ENCODE data around the gene CACNB3.
A peak's percentile ranks its signal among the peaks of the same experiment; 100 is the strongest.

CACNB3 gene

GRCh38 chr12:48796976-48797375 is 21.3 kb upstream of the CACNB3 start:
- in situ Hi-C loops (cut with MboI; ENCODE audit: low sequenced_read_pairs): loop anchor here (5.0 to 10.0 kb wide), 2 partner anchors 45 to 252 kb away; no protein-coding TSS in a partner anchor
- Histone ChIP-seq H3K9me3 (no peaks in the 10 kb centered on the region), H3K4me3 (no peak overlapping the region), H3K36me3 (replicated peaks) (no peaks in the 10 kb centered on the region), H3K27me3 (ENCODE audit: low read depth) (no peaks in the 10 kb centered on the region), H3K4me1 (peaks cover 11% of the 10 kb centered on the region)
- DNase-seq (ENCODE audit: low spot score in 2 of 2): no peak

GRCh38 chr12:48800457-48800856 is 17.8 kb upstream of the CACNB3 start:
- H3K36me3 ChIP-seq (replicated peaks): no peaks in the 10 kb centered on the region
- no peak overlapping the region for H3K4me3 ChIP-seq
- H3K9me3 ChIP-seq: no peaks in the 10 kb centered on the region
- in situ Hi-C loops (cut with MboI; ENCODE audit: low sequenced_read_pairs): no loop called here
- no peaks in the 10 kb centered on the region for H3K27me3 ChIP-seq (ENCODE audit: low read depth)
- no peak for DNase-seq (ENCODE audit: low spot score in 2 of 2)
- H3K4me1 ChIP-seq: peaks cover 3% of the 10 kb centered on the region; the same call in 1 of the 2 replicates

- H3K36me3 ChIP-seq (replicated peaks): no peaks in the 10 kb centered on the region
- H3K4me3 ChIP-seq: no peak overlapping the region
- H3K4me1 ChIP-seq: no peaks in the 10 kb centered on the region
- no peaks in the 10 kb centered on the region for H3K9me3 ChIP-seq
- in situ Hi-C loops (cut with MboI; ENCODE audit: low sequenced_read_pairs): no loop called here
- H3K27me3 ChIP-seq (ENCODE audit: low read depth): no peaks in the 10 kb centered on the region
- DNase-seq (ENCODE audit: low spot score in 2 of 2): no peak
Measured at GRCh38 chr12:48800971-48801370, 17.3 kb upstream of the CACNB3 start.

- H3K27me3 ChIP-seq (ENCODE audit: low read depth): no peaks in the 10 kb centered on the region
- in situ Hi-C loops (cut with MboI; ENCODE audit: low sequenced_read_pairs): no loop called here
- no peak overlapping the region for H3K4me3 ChIP-seq
- no peaks in the 10 kb centered on the region for H3K36me3 ChIP-seq (replicated peaks)
- H3K4me1 ChIP-seq: no peaks in the 10 kb centered on the region
- H3K9me3 ChIP-seq: no peaks in the 10 kb centered on the region
- no peak for DNase-seq (ENCODE audit: low spot score in 2 of 2)
Measured at GRCh38 chr12:48803675-48804074, 14.6 kb upstream of the CACNB3 start.

- no peaks in the 10 kb centered on the region for H3K36me3 ChIP-seq (replicated peaks)
- no peak overlapping the region for H3K4me3 ChIP-seq
- no peaks in the 10 kb centered on the region for H3K27me3 ChIP-seq (ENCODE audit: low read depth)
- H3K4me1 ChIP-seq: no peaks in the 10 kb centered on the region
- H3K9me3 ChIP-seq: no peaks in the 10 kb centered on the region
- DNase-seq (ENCODE audit: low spot score in 2 of 2): no peak
- in situ Hi-C loops (cut with MboI; ENCODE audit: low sequenced_read_pairs): no loop called here
Measured at GRCh38 chr12:48807981-48808380, 10.3 kb upstream of the CACNB3 start.

GRCh38 chr12:48810903-48811431 is 7.3 kb upstream of the CACNB3 start:
- in situ Hi-C loops (cut with MboI; ENCODE audit: low sequenced_read_pairs): no loop called here
- Histone ChIP-seq H3K27me3 (ENCODE audit: low read depth) (no peaks in the 10 kb centered on the region), H3K4me1 (peaks cover 12% of the 10 kb centered on the region), H3K36me3 (replicated peaks) (no peaks in the 10 kb centered on the region), H3K9me3 (no peaks in the 10 kb centered on the region), H3K4me3 (no peak overlapping the region)
- DNase-seq (ENCODE audit: low spot score in 2 of 2): no peak

GRCh38 chr12:48811437-48812090 is 6.7 kb upstream of the CACNB3 start:
- Histone ChIP-seq H3K9me3 (no peaks in the 10 kb centered on the region), H3K36me3 (replicated peaks) (no peaks in the 10 kb centered on the region), H3K4me3 (no peak overlapping the region), H3K27me3 (ENCODE audit: low read depth) (no peaks in the 10 kb centered on the region), H3K4me1 (peaks cover 14% of the 10 kb centered on the region)
- in situ Hi-C loops (cut with MboI; ENCODE audit: low sequenced_read_pairs): no loop called here
- no peak for DNase-seq (ENCODE audit: low spot score in 2 of 2)

GRCh38 chr12:48812389-48812788 is 5.9 kb upstream of the CACNB3 start:
- H3K4me3 ChIP-seq: no peak overlapping the region
- in situ Hi-C loops (cut with MboI; ENCODE audit: low sequenced_read_pairs): no loop called here
- peaks cover 14% of the 10 kb centered on the region for H3K4me1 ChIP-seq
- H3K9me3 ChIP-seq: no peaks in the 10 kb centered on the region
- H3K27me3 ChIP-seq (ENCODE audit: low read depth): no peaks in the 10 kb centered on the region
- H3K36me3 ChIP-seq (replicated peaks): no peaks in the 10 kb centered on the region
- DNase-seq (ENCODE audit: low spot score in 2 of 2): no peak

- peaks cover 14% of the 10 kb centered on the region for H3K4me1 ChIP-seq
- peak overlapping the region; percentile 63 for H3K4me3 ChIP-seq
- H3K36me3 ChIP-seq (replicated peaks): no peaks in the 10 kb centered on the region
- in situ Hi-C loops (cut with MboI; ENCODE audit: low sequenced_read_pairs): no loop called here
- H3K27me3 ChIP-seq (ENCODE audit: low read depth): no peaks in the 10 kb centered on the region
- no peak for DNase-seq (ENCODE audit: low spot score in 2 of 2)
- H3K9me3 ChIP-seq: no peaks in the 10 kb centered on the region
Measured at GRCh38 chr12:48813465-48814261, 4.6 kb upstream of the CACNB3 start.

GRCh38 chr12:48814262-48815125 is 3.8 kb upstream of the CACNB3 start:
- peak; percentile 52 to 88 for DNase-seq (ENCODE audit: low spot score in 2 of 2)
- no peaks in the 10 kb centered on the region for H3K9me3 ChIP-seq
- in situ Hi-C loops (cut with MboI; ENCODE audit: low sequenced_read_pairs): no loop called here
- H3K4me1 ChIP-seq: peaks cover 17% of the 10 kb centered on the region
- no peaks in the 10 kb centered on the region for H3K27me3 ChIP-seq (ENCODE audit: low read depth)
- no peaks in the 10 kb centered on the region for H3K36me3 ChIP-seq (replicated peaks)
- peak overlapping the region; percentile 63 for H3K4me3 ChIP-seq

- DNase-seq (ENCODE audit: low spot score in 2 of 2): peak; percentile 88 to 91
- in situ Hi-C loops (cut with MboI; ENCODE audit: low sequenced_read_pairs): no loop called here
- Histone ChIP-seq H3K9me3 (no peaks in the 10 kb centered on the region), H3K36me3 (replicated peaks) (no peaks in the 10 kb centered on the region), H3K27me3 (ENCODE audit: low read depth) (no peaks in the 10 kb centered on the region), H3K4me3 (peak overlapping the region; percentile 63), H3K4me1 (peaks cover 17% of the 10 kb centered on the region)
Measured at GRCh38 chr12:48815126-48816110, 2.9 kb upstream of the CACNB3 start.

- in situ Hi-C loops (cut with MboI; ENCODE audit: low sequenced_read_pairs): no loop called here
- H3K4me3 ChIP-seq: peak overlapping the region; percentile 63
- H3K9me3 ChIP-seq: no peaks in the 10 kb centered on the region
Measured at GRCh38 chr12:48816143-48816854, 2.0 kb upstream of the CACNB3 start.

More at GRCh38 chr12:48816143-48816854, 2.0 kb upstream of the CACNB3 start:
- no peaks in the 10 kb centered on the region for H3K27me3 ChIP-seq (ENCODE audit: low read depth)
- H3K4me1 ChIP-seq: peaks cover 17% of the 10 kb centered on the region
- no peaks in the 10 kb centered on the region for H3K36me3 ChIP-seq (replicated peaks)
- no peak for DNase-seq (ENCODE audit: low spot score in 2 of 2)

Measured in HAP-1 (cell line).